ENCODE results near the gene GPN1. TPM values are rescaled to one million over a fixed set of nuclear protein-coding genes. Genes with fewer than 3 reads are reported as not detected.

Gene GPN1
- total and polyA plus RNA-seq, 2 of the 8 experiments (the other 6 are each of a cell fraction or from before 2014, with no cell fraction given): 38.7 to 43.5 TPM

GRCh38 chr2:27652341-27652740, 23.5 kb downstream of the GPN1 start:
- no peak overlapping the region for H4K91ac ChIP-seq (replicated peaks; ENCODE audit: insufficient read length, low read length)
- H2BK15ac ChIP-seq (ENCODE audit: low read length): no peak overlapping the region
- no peak overlapping the region for H3K23ac ChIP-seq (ENCODE audit: insufficient read length)
- no peaks in the 10 kb centered on the region for H3K79me2 ChIP-seq (ENCODE audit: control insufficient read depth in 1 of 2, insufficient read depth in 2 of 2, low read length in 2 of 2)
- FAIRE-seq (no peak), DNase-seq (ENCODE audit: low read depth in 1 of 2, low spot score in 2 of 2) (no peak)
- no peak overlapping the region for H2BK120ac ChIP-seq (replicated peaks; ENCODE audit: low read depth, low read length)
- CTCF ChIA-PET (ENCODE audit: partially characterized antibody): interaction anchor here (1.3 kb wide), 1 partner anchor 30 kb away, joined by 4 read pairs; no protein-coding TSS in a partner anchor
- no peak overlapping the region for H3K56ac ChIP-seq (replicated peaks; ENCODE audit: insufficient read length, low read depth, low read length)
- no peak overlapping the region for H4K8ac ChIP-seq (ENCODE audit: extremely low read depth, insufficient read depth, low read length)
- no peak overlapping the region for H2BK5ac ChIP-seq (ENCODE audit: low read depth, low read length)
- TF ChIP-seq EZH2 (IDR thresholded peaks at IDR 0.05; ENCODE audit: low read depth, low read length, severe bottlenecking): no peak
- no peak for TF ChIP-seq GTF2F1 (IDR thresholded peaks at IDR 0.05; ENCODE audit: borderline replicate concordance, low read depth, low read length)
- TF ChIP-seq TEAD4 (IDR thresholded peaks at IDR 0.05; ENCODE audit: low read depth, low read length): no peak
- TF ChIP-seq POLR2AphosphoS5 (IDR thresholded peaks at IDR 0.05; ENCODE audit: low read depth, low read length): no peak
- no peak for TF ChIP-seq E2F6 (IDR thresholded peaks at IDR 0.05)
- no peak for TF ChIP-seq ATF3 (IDR thresholded peaks at IDR 0.05; ENCODE audit: insufficient read depth, low read depth, low read length)
- TF ChIP-seq RBBP5 (IDR thresholded peaks at IDR 0.05; ENCODE audit: borderline replicate concordance, low read depth, low read length): no peak
- no peaks in the 10 kb centered on the region for H3K9me3 ChIP-seq (ENCODE audit: insufficient read depth in 2 of 2, low read depth in 1 of 2, low read length in 1 of 2)
- no peak overlapping the region for H2AK5ac ChIP-seq (ENCODE audit: low read depth, low read length)
- no peaks in the 10 kb centered on the region for H3K23me2 ChIP-seq (ENCODE audit: low read depth, low read length)
- POLR2A ChIA-PET (ENCODE audit: partially characterized antibody): interaction anchor here (1.2 to 1.7 kb wide), 3 partner anchors 14 to 198 kb away, joined by 3 to 6 read pairs (median 3); no protein-coding TSS in a partner anchor
- H3K36me3 ChIP-seq (ENCODE audit: control insufficient read depth in 2 of 4, insufficient read depth in 4 of 4, low read length in 3 of 4): peaks cover 16 to 77% (median 52%) of the 10 kb centered on the region in 4 experiments
- no peak overlapping the region for H3K4me3 ChIP-seq (ENCODE audit: extremely low read depth in 1 of 4, insufficient read depth in 2 of 4, low read depth in 3 of 4, low read length in 4 of 4)
- no peaks in the 10 kb centered on the region for H3K79me1 ChIP-seq (ENCODE audit: low read depth, low read length)
- no peaks in the 10 kb centered on the region for H4K20me1 ChIP-seq (replicated peaks in 1 of 2; ENCODE audit: control insufficient read depth in 1 of 2, insufficient read depth in 2 of 2, low read length in 2 of 2)
- H3K27ac ChIP-seq (ENCODE audit: low read depth, low read length): no peak overlapping the region
- no peak overlapping the region for H2BK20ac ChIP-seq (ENCODE audit: low read length)
- H3K14ac ChIP-seq (ENCODE audit: insufficient read length): no peak overlapping the region
- no peak overlapping the region for H3K4me2 ChIP-seq (ENCODE audit: insufficient read depth in 1 of 2, low read depth in 2 of 2, low read length in 2 of 2)
- no peak overlapping the region for H3K9ac ChIP-seq (replicated peaks in 1 of 4; ENCODE audit: extremely low read depth in 1 of 4, low read depth in 3 of 4, low read length in 3 of 4)
- no peak overlapping the region for H2AFZ ChIP-seq (ENCODE audit: low read length)
- no peak overlapping the region for H3K4ac ChIP-seq (replicated peaks; ENCODE audit: insufficient read length, low read depth, low read length)
- no peak overlapping the region for H4K5ac ChIP-seq (ENCODE audit: insufficient read length, low read depth, low read length)
- H3K27me3 ChIP-seq (replicated peaks in 1 of 4; ENCODE audit: control insufficient read depth in 3 of 4, extremely low read depth in 1 of 4, insufficient read depth in 3 of 4, low read length in 3 of 4): no peaks in the 10 kb centered on the region
- no peak overlapping the region for H2BK12ac ChIP-seq (ENCODE audit: low read depth, low read length)
- H3K4me1 ChIP-seq (replicated peaks in 1 of 4; ENCODE audit: control insufficient read depth in 3 of 4, insufficient read depth in 4 of 4, low read length in 3 of 4): no peaks in the 10 kb centered on the region
- no peak overlapping the region for H3K18ac ChIP-seq (ENCODE audit: extremely low read depth, low read length)
